Renal cortical epithelial cell (primary cell): Measurements from ENCODE around the gene SYT2. TPM values are rescaled to one million over a fixed set of nuclear protein-coding genes. Genes with fewer than 3 reads are reported as not detected.
"Not testable (repeated sequence)": the region's sequence is repeated elsewhere in the genome, so short reads cannot be mapped to it uniquely, and the experiment has no call there.

Experiments
- DNase-seq: peaks from one replicate; pipeline ENCODE4 v3.0.0-alpha.2; 2011; ENCODE audit warnings: low read depth
- total RNA-seq: library from RNA; depleted of rRNA; stranded (reverse); fragments of >200 nt; gene quantifications from 2 replicates; pipeline ENCODE4 v1.2.3, GENCODE V29; 2014

Gene SYT2
- total RNA-seq, 1 donor from 2014 or later, result 0.05 TPM

GRCh38 chr1:202572867-202573266, 137.4 kb downstream of the SYT2 start:
- no peak for DNase-seq

DNA sequence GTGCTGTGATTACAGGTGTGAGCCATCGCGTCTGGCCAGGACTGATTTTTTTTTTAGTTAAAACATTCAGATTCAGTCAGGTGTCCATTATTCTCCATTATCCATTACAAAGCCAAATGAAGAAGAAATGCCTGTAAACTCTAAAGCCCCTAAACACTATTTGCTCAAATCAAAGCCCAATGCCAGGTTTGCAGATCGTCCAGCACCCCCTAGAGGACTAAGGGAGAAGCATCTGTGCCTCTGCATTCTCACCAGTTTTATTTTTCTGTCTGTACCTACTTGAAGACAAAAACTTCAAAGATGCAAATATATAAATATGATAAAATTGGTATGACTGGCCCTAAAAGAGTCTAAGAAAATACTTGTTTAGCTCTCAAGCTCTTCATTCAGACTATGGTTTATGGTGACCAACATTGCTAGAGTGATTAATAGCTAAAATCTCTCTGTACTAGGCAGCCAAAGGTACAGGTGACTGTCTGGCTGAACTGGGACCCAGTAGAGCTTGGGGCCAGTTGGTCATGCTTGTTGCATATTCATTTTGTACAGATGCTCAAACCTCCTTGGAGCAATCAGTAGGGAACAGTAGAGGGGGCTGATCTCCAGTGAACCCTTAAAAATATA, 138.4 kb downstream of the SYT2 start:
- DNase-seq, result no peak

DNA sequence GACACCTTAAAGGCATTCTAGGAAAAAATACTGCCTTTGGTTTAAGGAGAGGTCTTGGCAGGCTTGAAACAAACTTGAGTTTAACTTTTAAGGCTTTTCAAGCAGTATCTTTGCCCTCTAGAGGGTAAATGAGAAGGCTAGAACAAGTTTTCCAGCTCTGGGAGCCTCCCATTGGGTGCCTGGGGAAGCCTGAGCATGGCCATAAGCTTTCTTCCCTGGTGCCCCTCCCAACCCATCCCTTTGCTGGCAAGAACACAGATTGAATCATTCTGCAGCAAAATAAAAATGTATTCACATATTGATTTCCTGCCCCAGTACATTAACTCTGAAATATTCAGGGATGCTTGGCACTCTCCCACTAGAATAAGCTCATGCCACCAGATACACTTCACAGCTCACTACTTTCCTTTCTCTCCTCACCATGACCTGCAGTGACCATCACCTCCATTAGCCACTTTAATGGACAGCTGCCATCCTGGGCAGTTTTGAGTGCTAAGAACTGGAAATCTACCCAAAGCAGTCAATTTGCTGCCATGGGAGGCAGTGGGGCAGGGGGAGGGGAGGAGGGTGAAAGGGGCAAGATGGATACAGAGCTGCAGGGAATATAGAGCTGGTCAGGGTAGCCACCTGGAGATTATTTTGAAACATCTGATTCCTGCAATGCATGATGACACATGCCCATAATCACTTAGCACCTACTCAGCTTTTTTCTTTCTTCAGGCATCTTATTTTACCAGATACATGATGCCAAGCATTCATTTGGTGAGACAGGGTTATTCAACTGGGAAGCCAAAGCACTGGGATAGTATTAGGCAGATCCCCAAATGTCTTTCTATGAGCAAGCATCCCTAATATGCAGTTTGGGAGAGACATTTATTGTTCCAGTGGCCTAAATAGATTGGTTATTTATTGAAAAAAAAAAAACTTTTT, 140.6 kb downstream of the SYT2 start:
- DNase-seq, result no peak

GRCh38 chr1:202568826-202569225, 141.4 kb downstream of the SYT2 start:
- no peak for DNase-seq

- DNase-seq, result no peak
Measured at GRCh38 chr1:202568410-202568809, 141.8 kb downstream of the SYT2 start.

DNA sequence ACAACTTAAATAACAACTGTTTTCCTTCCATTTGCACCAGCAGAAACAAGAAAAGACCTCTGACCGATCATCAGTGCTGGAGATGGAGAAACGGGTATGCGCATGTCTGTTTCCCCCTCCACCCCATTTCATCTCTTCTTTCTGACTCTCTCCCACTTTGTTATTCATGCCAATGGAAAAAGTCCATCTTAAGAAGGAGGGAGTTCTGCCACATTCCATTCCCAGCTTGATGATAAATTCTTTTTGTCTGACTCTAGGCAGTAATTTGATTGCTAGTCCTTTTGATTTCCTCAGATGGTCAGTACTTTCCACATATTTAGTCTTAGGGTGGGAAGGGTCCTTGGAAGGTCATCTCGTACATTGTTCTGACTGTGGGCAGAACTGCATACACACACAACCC, 142.5 kb downstream of the SYT2 start:
- DNase-seq, result peak; percentile 53

GRCh38 chr1:202565890-202566602, 144.2 kb downstream of the SYT2 start:
- no peak for DNase-seq

DNA sequence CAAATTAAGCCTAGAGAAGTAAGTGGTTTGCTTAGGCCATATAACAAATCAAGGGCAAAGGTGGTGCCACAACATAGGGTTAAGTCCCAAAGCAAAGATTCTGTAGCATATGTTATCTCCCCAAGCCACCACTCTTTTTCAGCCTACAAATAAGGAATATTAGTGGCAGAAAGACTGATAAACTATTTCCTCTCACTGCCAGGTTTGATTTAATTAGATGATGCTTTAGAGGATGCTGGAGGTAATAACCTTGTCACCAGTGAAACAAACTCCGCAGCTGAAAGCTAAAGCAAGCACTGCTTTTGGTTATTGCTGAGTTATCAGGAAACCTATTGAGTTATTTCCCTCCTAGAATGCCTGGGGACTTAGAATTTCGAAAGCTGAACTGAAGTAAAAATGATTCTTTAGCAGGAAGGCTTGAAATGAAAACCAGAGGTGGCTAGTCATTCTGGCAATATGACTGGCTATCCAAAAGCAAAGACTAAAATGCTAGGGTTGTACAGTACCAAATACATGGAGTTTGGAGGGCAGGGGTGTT, 145.2 kb downstream of the SYT2 start:
- DNase-seq, result no peak

DNA sequence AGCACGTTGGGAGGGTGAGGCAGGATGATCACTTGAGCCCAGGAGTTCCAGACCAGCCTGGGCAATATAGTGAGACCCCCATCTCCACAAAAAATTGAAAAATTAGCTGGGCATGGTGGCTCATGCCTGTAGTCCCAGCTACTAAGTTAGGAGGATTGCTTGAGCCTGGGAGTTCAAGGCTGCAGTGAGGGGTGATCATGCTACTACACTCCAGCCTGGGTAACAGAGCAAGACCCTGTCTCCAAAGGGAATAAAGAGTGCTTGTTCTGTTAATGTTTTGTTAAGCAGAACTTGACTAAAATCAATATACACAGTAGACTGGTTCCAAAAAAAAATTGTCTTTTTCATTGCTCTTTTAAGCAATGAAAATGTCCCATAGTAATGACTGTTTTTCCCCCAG, 146.4 kb downstream of the SYT2 start:
- DNase-seq, result no peak

DNA sequence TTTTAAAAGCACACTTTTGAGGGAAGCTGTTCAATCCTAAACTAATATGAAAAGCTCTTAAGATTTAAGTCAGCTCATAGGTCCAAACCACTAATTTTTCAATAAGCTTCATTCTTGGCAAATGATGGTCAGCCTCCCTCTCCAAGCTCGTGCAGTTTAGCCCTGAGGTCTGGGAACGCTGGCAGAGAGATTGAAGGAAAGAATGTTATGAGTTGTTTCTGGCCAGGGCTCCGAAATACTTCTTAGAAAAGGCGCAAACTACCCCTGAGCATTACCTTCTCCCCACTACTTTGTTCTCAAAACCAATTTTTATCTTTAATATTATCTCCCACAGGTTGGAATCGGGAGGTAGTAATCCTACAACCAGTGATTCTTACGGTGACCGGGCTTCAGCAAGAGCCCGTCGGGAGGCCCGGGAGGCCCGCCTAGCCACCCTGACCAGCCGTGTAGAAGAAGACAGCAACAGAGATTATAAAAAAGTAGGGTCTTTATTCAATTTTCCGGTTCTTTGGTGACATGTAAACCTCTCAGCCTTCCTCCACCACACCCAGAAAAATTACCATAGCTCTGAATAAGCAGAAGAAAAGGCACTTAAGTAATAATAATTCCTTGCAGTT, 147.7 kb downstream of the SYT2 start:
- no peak for DNase-seq

GRCh38 chr1:202561726-202562443, 148.4 kb downstream of the SYT2 start:
- no peak for DNase-seq

DNA sequence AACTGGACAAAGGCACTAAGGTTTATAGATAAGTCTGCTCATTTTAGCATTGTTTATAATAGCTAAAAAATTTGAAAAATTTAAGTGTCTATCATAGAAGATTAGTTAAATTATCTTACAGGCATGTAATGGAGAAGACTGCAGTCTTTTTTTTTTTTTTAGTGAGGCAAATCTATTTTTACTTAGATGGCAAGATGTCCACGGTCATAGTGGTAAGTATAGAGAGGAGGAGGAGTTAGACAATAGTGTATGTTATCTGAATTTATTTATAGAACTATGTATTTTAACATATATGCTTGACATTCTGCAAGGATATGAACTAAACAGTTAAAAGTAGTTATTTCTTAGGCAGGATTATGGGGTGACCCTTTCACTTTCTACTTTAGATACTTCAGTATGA, 149.0 kb downstream of the SYT2 start:
- no peak for DNase-seq

DNA sequence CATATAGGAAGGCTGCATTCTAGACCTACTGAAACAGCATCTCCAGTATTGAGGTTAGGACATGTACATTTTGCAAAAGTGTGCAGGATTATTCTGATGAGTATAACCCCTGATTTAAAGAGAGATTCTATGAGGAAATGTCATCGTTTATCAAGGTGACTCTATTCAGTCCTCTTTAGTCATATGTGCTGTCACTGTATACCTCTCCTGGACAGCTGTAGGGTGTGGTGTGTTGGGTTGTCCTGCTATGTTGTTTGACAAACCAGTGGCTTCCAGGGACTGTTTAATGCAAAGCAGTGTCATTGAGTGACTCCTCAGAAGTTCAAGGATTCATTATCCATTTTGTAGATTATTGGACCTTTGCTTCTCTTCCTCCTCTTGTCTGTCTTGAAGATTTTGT, 152.6 kb downstream of the SYT2 start:
- not testable (repeated sequence) for DNase-seq

DNA sequence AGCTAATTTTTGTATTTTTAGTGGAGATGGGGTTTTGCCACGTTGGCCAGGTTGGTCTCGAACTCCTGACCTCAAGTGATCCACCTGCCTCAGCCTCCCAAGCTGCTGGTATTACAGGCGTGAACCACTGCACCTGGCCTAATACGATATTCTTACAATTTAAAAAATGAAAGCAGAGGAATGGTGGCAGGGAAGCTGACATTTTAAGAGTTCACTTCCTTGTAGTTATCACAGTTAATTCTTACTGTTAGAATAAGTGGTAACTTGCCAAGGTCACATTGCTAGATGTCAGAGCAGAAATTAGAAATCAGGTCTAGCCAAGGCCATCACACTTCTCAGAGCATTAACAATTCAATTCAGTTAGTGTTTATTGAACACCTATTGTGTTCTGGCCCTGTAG, 154.2 kb downstream of the SYT2 start:
- DNase-seq, result not testable (repeated sequence)

DNA sequence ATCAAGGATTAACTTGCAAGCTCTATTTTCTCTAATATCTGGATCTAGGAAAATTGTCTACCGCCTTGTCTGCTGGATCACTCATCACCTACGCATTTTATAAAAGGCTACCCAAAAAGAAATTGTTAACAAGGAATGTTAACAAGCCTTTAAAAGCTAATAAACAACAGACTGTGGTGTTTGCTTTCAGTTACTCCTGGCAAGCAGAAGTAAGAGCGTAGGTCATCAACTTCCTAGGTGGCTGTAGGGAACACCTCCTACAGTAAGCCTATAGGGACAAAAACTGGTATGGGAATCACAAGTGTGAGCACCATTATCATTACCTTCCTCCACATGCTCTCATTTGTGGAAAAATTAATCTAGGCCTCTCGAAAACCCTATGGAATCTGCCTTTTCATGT, 155.6 kb downstream of the SYT2 start:
- not testable (repeated sequence) for DNase-seq

- no peak for DNase-seq
Measured at GRCh38 chr1:202553560-202554038, 156.7 kb downstream of the SYT2 start.

DNA sequence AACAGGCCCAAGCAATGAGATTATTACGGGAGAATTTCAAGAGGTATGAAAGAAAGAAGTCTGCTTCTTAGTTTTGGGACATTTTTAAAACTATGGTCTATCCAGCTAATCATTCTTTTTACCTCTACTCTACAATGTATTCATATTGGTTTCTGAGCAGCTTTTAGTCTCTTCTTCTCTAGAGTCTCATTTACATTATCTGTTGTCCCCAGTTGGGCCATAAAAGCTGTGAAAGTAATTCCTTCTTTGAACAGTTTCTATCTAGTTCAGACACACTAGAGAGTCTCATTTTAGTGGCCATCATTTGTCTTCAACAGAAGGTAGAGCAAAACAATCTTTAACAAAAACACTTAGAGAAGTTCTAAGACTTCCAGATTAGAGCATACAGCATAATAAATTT, 157.2 kb downstream of the SYT2 start:
- not testable (repeated sequence) for DNase-seq

GRCh38 chr1:202552615-202553014, 157.6 kb downstream of the SYT2 start:
- DNase-seq, result not testable (repeated sequence)

- DNase-seq, result peak; percentile 23
Measured at GRCh38 chr1:202551683-202552082, 158.6 kb downstream of the SYT2 start.

DNA sequence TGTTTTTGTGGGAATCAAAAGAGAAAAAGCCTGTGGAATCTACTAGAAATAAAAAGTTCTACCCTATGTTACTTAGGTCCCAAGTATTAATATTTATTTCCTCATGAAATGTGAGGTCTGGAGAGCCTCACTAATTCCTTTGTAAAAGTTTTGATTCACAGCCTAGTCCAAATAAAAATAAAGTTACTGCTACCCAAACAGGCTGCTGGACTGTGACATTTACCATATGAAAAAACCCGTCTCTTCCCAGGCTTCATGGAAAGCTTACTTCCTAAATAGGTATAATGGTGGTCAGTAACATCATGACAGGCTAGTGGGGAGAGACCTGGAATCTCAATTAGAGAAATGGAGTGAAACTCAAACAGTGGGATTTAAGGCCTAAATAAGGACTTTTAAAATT, 160.2 kb downstream of the SYT2 start:
- not testable (repeated sequence) for DNase-seq

- no peak for DNase-seq
Measured at GRCh38 chr1:202547215-202547614, 163.0 kb downstream of the SYT2 start.
